ENCODE measurements around the gene NAT9.

NAT9 gene

GRCh38 chr17:74815550-74816370, 39.6 kb upstream of the NAT9 start:
- TF ChIP-seq RAD21 (IDR thresholded peaks at IDR 0.05; ENCODE audit: low read depth): peak; percentile 27; the same call in 1 of the 2 replicates
- TF ChIP-seq REST (IDR thresholded peaks at IDR 0.05; ENCODE audit: low read depth): no peak

GRCh38 chr17:74815067-74815466, 38.9 kb upstream of the NAT9 start:
- no peak for TF ChIP-seq REST (IDR thresholded peaks at IDR 0.05; ENCODE audit: low read depth)
- TF ChIP-seq TCF12 (IDR thresholded peaks at IDR 0.05; ENCODE audit: low read depth): no peak
- TF ChIP-seq MAX (IDR thresholded peaks at IDR 0.05): no peak
- no peak for TF ChIP-seq CEBPB (IDR thresholded peaks at IDR 0.05)
- no peak for TF ChIP-seq EGR1 (IDR thresholded peaks at IDR 0.05)
- TF ChIP-seq TEAD4 (IDR thresholded peaks at IDR 0.05): no peak
- no peak for TF ChIP-seq CREB1 (IDR thresholded peaks at IDR 0.05; ENCODE audit: low read depth)
- no peak for TF ChIP-seq YY1 (IDR thresholded peaks at IDR 0.05; ENCODE audit: low read depth)
- TF ChIP-seq USF1 (IDR thresholded peaks at IDR 0.05): no peak
- TF ChIP-seq RAD21 (IDR thresholded peaks at IDR 0.05; ENCODE audit: low read depth): no peak

GRCh38 chr17:74814453-74814852, 38.3 kb upstream of the NAT9 start:
- TF ChIP-seq FOXM1 (IDR thresholded peaks at IDR 0.05; ENCODE audit: borderline replicate concordance, low read depth) (no peak), EGR1 (IDR thresholded peaks at IDR 0.05) (no peak), MAX (IDR thresholded peaks at IDR 0.05) (no peak), RAD21 (IDR thresholded peaks at IDR 0.05; ENCODE audit: low read depth) (peak; percentile 41; the same call in 1 of the 2 replicates)

- TF ChIP-seq REST (IDR thresholded peaks at IDR 0.05; ENCODE audit: low read depth): no peak
- TF ChIP-seq ZBTB7A (IDR thresholded peaks at IDR 0.05; ENCODE audit: low read depth): no peak
- no peak for TF ChIP-seq TAF1 (IDR thresholded peaks at IDR 0.05; ENCODE audit: low read depth)
- no peak for TF ChIP-seq YY1 (IDR thresholded peaks at IDR 0.05; ENCODE audit: low read depth)
- TF ChIP-seq EP300 (IDR thresholded peaks at IDR 0.05; ENCODE audit: borderline replicate concordance): no peak
- no peak for TF ChIP-seq TEAD4 (IDR thresholded peaks at IDR 0.05)
- no peak for TF ChIP-seq RAD21 (IDR thresholded peaks at IDR 0.05; ENCODE audit: low read depth)
- TF ChIP-seq CEBPB (IDR thresholded peaks at IDR 0.05): no peak
- TF ChIP-seq TCF12 (IDR thresholded peaks at IDR 0.05; ENCODE audit: low read depth): no peak
These were observed 36.2 kb upstream of the NAT9 start for GRCh38 chr17:74812109-74813009.
